Measurements from ENCODE around the gene SERPIND1. TPM values are rescaled to one million over a fixed set of nuclear protein-coding genes. Genes with fewer than 3 reads are reported as not detected.

The SERPIND1 gene
- total and polyA plus RNA-seq, 10 of the 15 experiments (the other 5 are each of a cell fraction or from before 2014, with no cell fraction given): 0.08 to 0.85 (median 0.38) TPM; not detected in 1

GRCh38 chr22:20818471-20818870, 44.6 kb downstream of the SERPIND1 start:
- ATAC-seq (no peak), FAIRE-seq (no peak), DNase-seq (ENCODE audit: low read depth, low spot score) (no peak)
- no TSS peak for BruUV-seq (replicated peaks)
- in situ Hi-C loops (cut with MboI) (no loop called here), intact Hi-C loops (cut with micrococcal nuclease; ENCODE audit: unreplicated experiment) (no loop called here)
- TF ChIP-seq ATF7 (IDR thresholded peaks at IDR 0.05; ENCODE audit: low read depth) (no peak), FOS (IDR thresholded peaks at IDR 0.05; ENCODE audit: borderline replicate concordance, extremely low read depth, insufficient read length) (no peak)
- no peaks in the 10 kb centered on the region for H4K20me1 ChIP-seq (ENCODE audit: control insufficient read depth, insufficient read depth)
- H3K9ac ChIP-seq (ENCODE audit: control insufficient read depth, insufficient read depth, low read length): no peak overlapping the region
- H3K4me3 ChIP-seq: no peak overlapping the region
- no peak overlapping the region for H2AFZ ChIP-seq (ENCODE audit: control insufficient read depth, low read depth, low read length)
- no peak overlapping the region for H3K27ac ChIP-seq (ENCODE audit: control insufficient read depth, insufficient read depth)
- H3K4me1 ChIP-seq (ENCODE audit: control insufficient read depth, insufficient read depth, low read length): no peaks in the 10 kb centered on the region
- peaks cover 10 to 11% of the 10 kb centered on the region in 2 experiments; a peak in 3 of 4 replicates for H3K36me3 ChIP-seq (ENCODE audit: control insufficient read depth in 2 of 2, insufficient read depth in 2 of 2, low read length in 1 of 2)
- CTCF ChIA-PET: no interaction called here
- no peaks in the 10 kb centered on the region for H3K27me3 ChIP-seq (replicated peaks in 1 of 2; ENCODE audit: control insufficient read depth in 2 of 2, insufficient read depth in 2 of 2, low read length in 1 of 2)
- SMC1A ChIA-PET (ENCODE audit: uncharacterized antibody, unreplicated experiment): interaction anchor here (0.6 kb wide), 1 partner anchor 854 kb away, joined by 3 read pairs; no protein-coding TSS in a partner anchor
- POLR2A ChIA-PET: no interaction called here
- RAD21 ChIA-PET (ENCODE audit: unreplicated experiment): no interaction called here
- no peak overlapping the region for H3K4me2 ChIP-seq (ENCODE audit: control insufficient read depth, insufficient read depth)
- WGBS (ENCODE audit: insufficient coverage, insufficient replicate concordance, low lambda C conversion rate, missing lambda C conversion rate): 99% methylated on average over 3 of the region's 3 CpGs
- H3K79me2 ChIP-seq (ENCODE audit: control insufficient read depth, insufficient read depth, low read length): no peaks in the 10 kb centered on the region
- no peaks in the 10 kb centered on the region for H3K9me3 ChIP-seq (replicated peaks; ENCODE audit: control insufficient read depth, insufficient read depth, low read length)

- H3K9me3 ChIP-seq (replicated peaks; ENCODE audit: control insufficient read depth, insufficient read depth, low read length): no peaks in the 10 kb centered on the region
- no peak overlapping the region for H3K27ac ChIP-seq (ENCODE audit: control insufficient read depth, insufficient read depth)
- in situ Hi-C loops (cut with MboI): no loop called here
- SMC1A ChIA-PET (ENCODE audit: uncharacterized antibody, unreplicated experiment): no interaction called here
- no peak overlapping the region for H3K4me2 ChIP-seq (ENCODE audit: control insufficient read depth, insufficient read depth)
- H3K4me3 ChIP-seq: no peak overlapping the region
- DNase-seq (ENCODE audit: low read depth, low spot score): no peak
- RAD21 ChIA-PET (ENCODE audit: unreplicated experiment): no interaction called here
- no peak for FAIRE-seq
- no peak overlapping the region for H2AFZ ChIP-seq (ENCODE audit: control insufficient read depth, low read depth, low read length)
- intact Hi-C loops (cut with micrococcal nuclease; ENCODE audit: unreplicated experiment): no loop called here
- H4K20me1 ChIP-seq (ENCODE audit: control insufficient read depth, insufficient read depth): no peaks in the 10 kb centered on the region
- peaks cover 10 to 11% of the 10 kb centered on the region in 2 experiments; a peak in 3 of 4 replicates for H3K36me3 ChIP-seq (ENCODE audit: control insufficient read depth in 2 of 2, insufficient read depth in 2 of 2, low read length in 1 of 2)
- no peaks in the 10 kb centered on the region for H3K4me1 ChIP-seq (ENCODE audit: control insufficient read depth, insufficient read depth, low read length)
- H3K79me2 ChIP-seq (ENCODE audit: control insufficient read depth, insufficient read depth, low read length): no peaks in the 10 kb centered on the region
- H3K27me3 ChIP-seq (replicated peaks in 1 of 2; ENCODE audit: control insufficient read depth in 2 of 2, insufficient read depth in 2 of 2, low read length in 1 of 2): no peaks in the 10 kb centered on the region
- BruUV-seq (replicated peaks): no TSS peak
- ATAC-seq: no peak
- TF ChIP-seq ZZZ3 (IDR thresholded peaks at IDR 0.05; ENCODE audit: control insufficient read depth, insufficient read length, low read depth) (no peak), EP300 (IDR thresholded peaks at IDR 0.05; ENCODE audit: borderline replicate concordance in 1 of 2, control insufficient read depth in 1 of 2, low read depth in 2 of 2, low read length in 2 of 2) (no peak), CBX5 (IDR thresholded peaks at IDR 0.05; ENCODE audit: low read depth) (no peak), NR2F1 (conservative IDR thresholded peaks at IDR 0.05) (no peak), YBX1 (IDR thresholded peaks at IDR 0.05) (no peak), TARDBP (IDR thresholded peaks at IDR 0.05; ENCODE audit: borderline replicate concordance) (no peak), ATF7 (IDR thresholded peaks at IDR 0.05; ENCODE audit: low read depth) (no peak), MEF2A (IDR thresholded peaks at IDR 0.05; ENCODE audit: insufficient read depth, low read depth, low read length) (no peak)
- TF ChIP-seq, protein P1, sequence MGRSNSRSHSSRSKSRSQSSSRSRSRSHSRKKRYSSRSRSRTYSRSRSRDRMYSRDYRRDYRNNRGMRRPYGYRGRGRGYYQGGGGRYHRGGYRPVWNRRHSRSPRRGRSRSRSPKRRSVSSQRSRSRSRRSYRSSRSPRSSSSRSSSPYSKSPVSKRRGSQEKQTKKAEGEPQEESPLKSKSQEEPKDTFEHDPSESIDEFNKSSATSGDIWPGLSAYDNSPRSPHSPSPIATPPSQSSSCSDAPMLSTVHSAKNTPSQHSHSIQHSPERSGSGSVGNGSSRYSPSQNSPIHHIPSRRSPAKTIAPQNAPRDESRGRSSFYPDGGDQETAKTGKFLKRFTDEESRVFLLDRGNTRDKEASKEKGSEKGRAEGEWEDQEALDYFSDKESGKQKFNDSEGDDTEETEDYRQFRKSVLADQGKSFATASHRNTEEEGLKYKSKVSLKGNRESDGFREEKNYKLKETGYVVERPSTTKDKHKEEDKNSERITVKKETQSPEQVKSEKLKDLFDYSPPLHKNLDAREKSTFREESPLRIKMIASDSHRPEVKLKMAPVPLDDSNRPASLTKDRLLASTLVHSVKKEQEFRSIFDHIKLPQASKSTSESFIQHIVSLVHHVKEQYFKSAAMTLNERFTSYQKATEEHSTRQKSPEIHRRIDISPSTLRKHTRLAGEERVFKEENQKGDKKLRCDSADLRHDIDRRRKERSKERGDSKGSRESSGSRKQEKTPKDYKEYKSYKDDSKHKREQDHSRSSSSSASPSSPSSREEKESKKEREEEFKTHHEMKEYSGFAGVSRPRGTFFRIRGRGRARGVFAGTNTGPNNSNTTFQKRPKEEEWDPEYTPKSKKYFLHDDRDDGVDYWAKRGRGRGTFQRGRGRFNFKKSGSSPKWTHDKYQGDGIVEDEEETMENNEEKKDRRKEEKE (IDR thresholded peaks at IDR 0.05): no peak
- H3K9ac ChIP-seq (ENCODE audit: control insufficient read depth, insufficient read depth, low read length): no peak overlapping the region
- CTCF ChIA-PET: no interaction called here
- WGBS (ENCODE audit: insufficient coverage, insufficient replicate concordance, low lambda C conversion rate, missing lambda C conversion rate): 96% methylated on average over 9 of the region's 9 CpGs
- POLR2A ChIA-PET: no interaction called here
These were observed 45.6 kb downstream of the SERPIND1 start for GRCh38 chr22:20819471-20819870.

All from GM12878 (cell line).